DMS53 treated with DMSO at 0.1 percent for 48 hours (cell line): ENCODE results near the gene FNDC10.

ENCODE experiments used
- DNase-seq: peaks from one replicate; lab custom pipeline; 2025; ENCODE audit not compliant: unreplicated experiment; lab: John Stamatoyannopoulos, UW

The FNDC10 gene

DNA sequence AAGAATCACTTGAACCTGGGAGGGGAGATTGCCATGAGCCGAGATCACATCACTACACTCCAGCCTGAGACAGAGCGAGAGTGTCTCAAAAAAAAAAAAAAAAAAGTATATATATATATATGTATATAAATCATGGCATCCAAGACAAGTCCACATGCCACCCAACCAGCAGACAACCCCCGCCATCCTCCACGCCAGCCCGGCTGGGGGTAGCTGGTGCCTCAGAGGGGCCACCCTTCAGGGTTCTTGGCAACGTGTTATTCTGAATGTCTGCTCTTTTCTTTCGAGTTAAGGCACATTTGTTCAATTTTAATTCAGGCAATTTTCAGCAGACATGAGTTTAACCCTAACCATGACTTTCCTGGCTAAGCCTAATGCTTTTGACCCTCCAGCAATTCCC lies 49.8 kb downstream of the FNDC10 start:
- no peak for DNase-seq

DNA sequence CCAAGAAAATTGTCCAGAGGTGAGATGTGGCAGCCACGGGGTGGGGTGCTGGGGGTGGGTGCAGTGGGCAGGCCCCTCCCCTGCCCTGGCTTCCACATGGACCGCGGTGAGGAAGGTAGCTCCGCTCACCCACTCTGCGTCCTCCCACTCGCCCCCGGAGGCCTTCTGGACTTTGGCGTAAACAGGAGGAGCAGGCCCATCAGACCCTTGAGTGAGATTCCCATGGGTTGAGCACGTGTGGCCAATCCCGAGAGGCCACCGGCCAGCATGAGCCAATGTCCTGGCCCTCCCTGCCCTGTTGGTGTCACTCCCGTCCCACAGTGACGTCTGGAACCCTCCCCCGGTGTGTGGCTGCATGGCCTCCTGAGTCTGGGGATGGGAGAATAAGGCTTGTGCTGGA lies 51.3 kb downstream of the FNDC10 start:
- DNase-seq, result no peak
